T-helper 22 cell (primary cell): ENCODE measurements around the gene SDS.

Experiments used
- DNase-seq: peaks from one replicate; pipeline ENCODE4 v3.0.0-alpha.2; 2020; ENCODE audit warnings: low read depth

The SDS gene

DNA sequence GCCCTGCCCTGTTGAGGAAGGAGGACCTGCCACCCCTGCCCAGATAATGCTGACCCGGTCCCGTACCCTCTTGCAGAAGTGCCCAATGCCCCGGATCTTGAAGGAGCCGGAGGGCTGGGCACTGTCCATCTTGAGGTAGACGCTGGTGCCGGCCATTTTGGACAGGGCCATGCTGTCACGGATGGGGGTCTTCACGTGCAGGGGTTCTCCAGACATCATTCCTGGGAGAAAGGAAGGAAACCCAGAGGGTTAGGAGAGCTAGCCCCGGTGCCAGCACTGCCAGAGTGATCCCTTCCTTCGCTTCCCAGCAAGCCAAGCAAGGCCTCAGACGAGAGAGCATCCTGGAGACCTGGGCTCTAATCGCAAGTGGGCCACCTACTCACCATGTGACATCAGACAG lies 4.2 kb downstream of the SDS start:
- DNase-seq: no peak

- DNase-seq: no peak
Observed at GRCh38 chr12:113398346-113399290, 5.1 kb downstream of the SDS start.

GRCh38 chr12:113397497-113398197 lies 6.0 kb downstream of the SDS start:
- DNase-seq: no peak

DNA sequence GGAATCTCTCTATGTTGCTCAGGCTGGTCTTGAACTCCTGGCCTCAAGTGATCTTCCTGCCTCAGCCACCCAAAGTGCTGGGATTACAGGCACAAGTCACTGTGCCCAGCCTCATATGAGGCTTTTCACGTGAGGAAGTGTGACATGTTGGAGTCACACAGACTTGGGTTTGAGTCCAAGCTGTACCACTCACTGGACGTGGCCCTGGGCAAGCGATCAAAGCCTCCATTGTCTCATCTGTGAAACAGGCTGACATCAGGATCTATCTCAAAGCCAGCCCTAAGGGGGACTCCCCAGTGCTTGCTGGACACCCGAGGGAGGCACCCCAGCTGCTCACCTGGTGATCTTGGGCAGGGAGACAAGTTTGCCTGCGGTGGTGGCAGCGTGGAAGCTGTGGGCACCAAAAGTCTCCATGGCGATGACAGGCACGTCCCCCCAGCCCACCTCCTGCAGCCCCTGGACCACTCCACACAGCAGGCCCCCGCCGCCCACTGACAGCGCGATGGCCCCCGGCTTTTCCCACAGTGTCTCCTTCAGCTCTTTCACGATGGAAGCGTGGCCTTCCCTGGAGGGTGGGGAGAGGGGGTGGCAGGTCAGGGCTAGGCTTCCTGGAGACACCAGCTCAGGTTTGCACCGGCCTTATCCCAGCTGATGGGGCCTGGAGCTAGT lies 6.7 kb downstream of the SDS start:
- no peak for DNase-seq

- DNase-seq: no peak
Observed at GRCh38 chr12:113396200-113396599, 7.5 kb downstream of the SDS start.

DNA sequence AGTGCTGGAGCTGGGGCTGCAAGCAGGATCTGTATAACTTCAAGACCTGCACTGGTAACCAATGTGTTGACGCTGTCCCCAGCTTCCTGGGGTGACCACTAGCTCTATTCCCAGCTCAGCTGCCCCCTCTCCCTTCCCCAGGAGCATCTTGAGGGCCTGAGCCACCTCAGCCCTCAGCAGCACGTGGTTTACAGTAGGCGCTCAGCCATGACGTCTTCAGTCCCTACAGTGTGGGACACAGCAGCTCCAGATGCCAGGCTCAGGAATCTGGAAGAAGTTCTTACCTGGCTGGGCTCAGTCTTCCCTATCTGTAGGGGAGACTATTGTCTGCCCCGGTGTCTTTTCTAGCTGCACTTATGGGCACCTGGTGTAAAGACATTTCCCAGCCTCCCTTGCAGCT lies 8.6 kb downstream of the SDS start:
- no peak for DNase-seq

DNA sequence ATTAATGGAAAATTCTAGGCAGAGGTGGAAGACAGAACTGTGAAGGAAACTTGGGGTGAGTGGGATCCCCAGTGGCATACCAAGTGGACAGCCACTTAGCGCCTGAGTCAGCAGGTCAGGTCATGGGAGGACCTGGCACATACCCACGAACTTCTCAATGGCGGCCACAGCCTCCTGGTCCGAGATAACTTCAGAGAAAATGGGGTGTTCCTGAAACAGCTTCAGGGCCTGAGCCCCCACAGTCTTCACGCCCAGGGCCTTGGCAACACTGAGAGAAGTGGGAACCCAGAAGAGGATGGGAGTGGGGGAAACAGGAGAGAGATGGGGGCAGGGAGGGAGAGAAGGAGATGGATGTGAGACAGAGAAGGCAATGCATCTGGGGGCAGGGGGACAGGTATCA lies 9.9 kb downstream of the SDS start:
- DNase-seq: no peak

DNA sequence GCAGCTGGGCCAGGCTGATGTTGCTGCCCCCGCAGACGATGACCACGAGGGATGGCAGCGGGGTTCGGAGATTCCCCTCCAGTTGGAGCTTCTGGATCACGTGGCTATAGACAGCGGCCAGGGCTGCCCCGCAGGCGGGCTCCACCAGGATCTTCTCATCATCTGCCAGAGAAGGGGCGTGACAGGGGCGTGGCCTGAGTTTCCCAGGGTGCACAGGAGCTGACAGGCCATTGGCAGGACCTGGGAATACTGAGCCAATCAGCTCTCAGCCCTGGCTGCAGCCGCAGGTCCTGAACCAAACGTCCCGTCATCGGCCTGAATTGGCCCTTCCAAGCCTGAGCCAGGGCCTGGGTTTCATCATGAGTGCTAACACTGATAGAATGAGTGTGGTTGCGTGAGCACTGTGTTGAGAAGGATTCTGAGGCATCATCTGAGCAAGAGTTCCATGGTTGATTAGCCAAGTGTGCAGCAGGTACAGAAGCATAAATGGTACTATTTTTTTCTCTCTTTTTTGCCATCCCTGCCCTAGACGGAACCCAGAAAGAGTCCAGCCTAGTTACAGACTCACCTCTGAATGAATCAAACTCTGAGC lies 10.6 kb downstream of the SDS start:
- DNase-seq: no peak

GRCh38 chr12:113392520-113392919 lies 11.2 kb downstream of the SDS start:
- DNase-seq: no peak

GRCh38 chr12:113391650-113392337 lies 11.9 kb downstream of the SDS start:
- no peak for DNase-seq

DNA sequence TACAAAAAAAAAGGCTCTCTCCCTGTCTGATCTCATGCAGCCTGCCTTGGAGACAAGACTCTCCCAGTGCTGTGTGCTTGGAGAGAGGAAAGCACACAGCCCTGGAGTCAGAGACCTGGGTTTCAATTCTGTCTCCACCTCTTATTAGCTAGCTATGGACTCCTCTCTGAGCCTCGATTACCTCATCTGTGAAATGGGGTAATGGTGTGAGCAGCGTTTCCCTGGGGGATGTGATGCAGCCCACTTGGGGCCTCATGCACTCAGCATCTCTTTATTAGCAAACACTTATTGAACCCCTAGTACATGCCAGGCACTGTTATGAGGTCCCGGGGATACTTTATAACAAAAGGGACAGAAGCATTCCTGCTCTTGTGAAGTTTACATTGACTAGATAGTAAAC lies 12.5 kb downstream of the SDS start:
- no peak for DNase-seq

- no peak for DNase-seq
Observed at GRCh38 chr12:113390064-113391043, 13.3 kb downstream of the SDS start.

DNA sequence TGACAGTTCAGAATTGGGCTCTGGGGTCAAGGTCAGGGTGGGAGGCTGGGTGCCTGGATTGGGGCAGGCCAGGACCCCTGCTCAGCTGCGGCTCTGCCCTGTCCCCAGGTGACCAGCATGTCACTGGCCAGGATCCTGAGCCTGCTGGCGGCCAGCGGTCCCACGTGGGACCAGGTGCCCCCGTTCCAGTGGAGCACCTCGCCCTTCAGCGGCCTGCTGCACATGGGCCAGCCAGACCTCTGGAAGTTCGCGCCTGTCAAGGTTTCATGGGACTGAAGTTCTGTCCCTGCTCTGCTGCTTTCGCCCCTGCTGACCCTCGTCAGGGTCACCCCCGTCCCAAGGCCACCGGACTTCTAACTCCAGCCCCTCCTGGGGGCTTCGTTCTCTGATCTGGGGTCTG lies 15.3 kb downstream of the SDS start:
- no peak for DNase-seq

GRCh38 chr12:113387631-113388030 lies 16.1 kb downstream of the SDS start:
- no peak for DNase-seq

DNA sequence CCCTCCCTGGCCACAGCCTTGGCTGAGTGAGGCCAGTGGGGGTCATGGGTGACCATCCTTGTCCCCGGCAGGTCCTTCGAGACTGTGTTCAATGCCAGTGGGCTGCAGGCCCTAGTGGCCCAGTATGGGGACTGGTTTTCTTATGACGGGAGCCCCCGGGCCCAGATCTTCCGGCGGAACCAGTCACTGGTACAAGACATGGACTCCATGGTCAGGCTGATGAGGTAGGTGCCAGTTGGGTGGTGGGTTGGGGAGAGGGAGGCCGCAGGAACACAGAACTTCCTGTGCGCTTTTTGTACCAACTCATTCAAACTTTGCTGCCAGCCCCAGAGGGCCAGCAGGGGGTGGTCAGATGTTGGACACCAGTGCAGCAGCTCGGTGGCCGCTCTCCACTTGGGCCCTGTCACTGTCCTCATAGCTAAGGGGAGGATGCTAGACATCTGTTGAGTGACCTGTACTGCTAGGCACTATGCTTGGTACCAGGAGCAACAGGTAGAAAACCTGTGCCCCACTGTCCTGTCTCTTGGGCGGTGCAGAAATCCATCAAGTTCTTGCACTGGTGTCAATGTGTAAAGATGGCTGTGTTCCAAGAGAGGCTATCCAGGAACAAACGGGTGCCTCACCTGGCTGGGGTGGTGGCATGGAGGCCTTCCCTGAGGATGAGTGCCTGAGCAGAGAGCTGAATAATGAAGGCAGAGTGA lies 16.7 kb downstream of the SDS start:
- DNase-seq: no peak

DNA sequence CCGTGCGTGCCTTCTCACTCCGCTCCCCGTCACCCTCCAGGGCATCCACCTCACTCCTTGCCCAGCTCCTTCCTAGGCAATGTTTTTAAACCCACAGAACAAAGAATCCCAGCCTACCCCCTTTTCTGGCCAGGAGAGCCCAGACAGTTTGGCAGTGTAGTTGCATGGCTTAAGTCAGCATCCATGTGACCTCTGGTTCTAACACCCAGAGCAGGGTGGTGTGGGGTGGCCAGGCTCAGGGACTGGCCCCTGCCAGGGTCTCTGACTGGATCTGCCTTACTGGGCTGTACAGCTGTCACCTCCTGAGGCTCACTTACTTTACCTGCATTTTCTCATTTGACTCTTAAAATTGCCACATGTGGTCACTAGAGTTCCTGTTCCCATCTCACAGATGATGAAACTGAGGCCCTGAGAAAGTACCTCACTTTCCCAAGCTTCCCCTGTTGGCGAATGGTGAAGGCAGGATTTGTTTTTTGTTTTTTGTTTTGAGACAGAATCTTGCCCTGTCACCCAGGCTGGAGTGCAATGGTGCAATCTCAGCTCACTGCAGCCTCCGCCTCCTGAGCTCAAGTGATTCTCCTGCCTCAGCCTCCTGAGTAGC lies 18.3 kb downstream of the SDS start:
- no peak for DNase-seq

DNA sequence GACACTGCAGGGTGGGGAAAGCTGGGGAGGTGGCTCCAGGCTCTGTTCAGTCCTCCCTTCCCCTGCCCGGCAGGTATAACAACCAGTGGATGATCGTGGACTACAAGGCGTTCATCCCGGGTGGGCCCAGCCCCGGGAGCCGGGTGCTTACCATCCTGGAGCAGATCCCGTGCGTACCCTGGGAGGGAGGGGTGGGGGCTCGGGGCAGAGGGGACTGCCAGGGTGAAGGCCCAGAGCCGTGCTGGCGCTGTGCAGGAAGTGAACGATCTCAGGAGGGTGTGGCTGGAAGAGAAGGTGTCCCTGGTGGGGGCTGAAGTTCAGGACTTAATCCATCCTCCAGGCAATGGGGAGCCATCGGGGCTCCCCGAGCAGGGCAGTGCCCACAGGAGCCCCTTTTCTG lies 18.9 kb downstream of the SDS start:
- no peak for DNase-seq

DNA sequence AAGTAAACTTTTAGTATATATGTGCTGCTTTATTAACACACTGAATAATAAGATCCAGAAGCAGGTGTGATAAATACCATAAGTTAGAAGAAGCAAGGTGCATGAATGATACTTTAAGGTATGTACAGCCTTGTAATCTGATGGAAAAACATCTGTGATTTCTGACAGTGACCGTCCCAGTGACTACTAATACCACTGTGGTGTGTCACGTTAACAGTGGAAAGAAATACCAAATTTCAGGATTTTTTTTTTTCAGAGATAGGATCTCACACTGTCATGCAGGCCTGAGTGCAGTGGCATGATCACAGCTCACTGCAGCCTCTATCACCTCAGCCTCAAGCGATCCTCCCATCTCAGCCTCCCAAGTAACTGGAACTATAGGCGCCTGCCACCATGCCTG lies 21.5 kb downstream of the SDS start:
- no peak for DNase-seq

DNA sequence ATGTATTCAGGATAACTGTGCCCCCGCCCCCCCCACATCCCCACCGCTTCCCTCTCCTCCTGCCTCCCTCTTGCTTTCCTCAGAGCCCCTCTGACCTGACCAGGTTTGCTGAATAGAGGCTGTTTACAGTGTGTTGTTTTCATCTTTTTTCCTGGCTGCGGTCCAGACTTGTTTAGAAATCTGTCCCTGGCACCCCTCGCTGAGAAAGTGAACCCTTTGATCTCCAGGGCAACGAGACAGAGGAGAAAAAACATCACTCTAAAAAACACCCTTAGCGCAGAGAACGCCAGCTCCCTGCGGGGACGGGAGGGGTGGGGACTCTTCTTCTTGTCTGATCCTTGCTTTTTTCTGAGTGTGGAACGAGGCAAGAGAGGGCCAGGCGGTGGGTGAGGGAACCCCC lies 22.5 kb downstream of the SDS start:
- DNase-seq: no peak

GRCh38 chr12:113378291-113378690 lies 25.4 kb downstream of the SDS start:
- DNase-seq: no peak
